GM04503 (cell line): ENCODE results near the gene NUP98.

ENCODE experiments used
- DNase-seq: peaks from one replicate; pipeline ENCODE4 v3.0.0-alpha.2; 2012; ENCODE audit warnings: low read depth

The NUP98 gene

GRCh38 chr11:3641191-3641590 is 156.2 kb downstream of the NUP98 start:
- no peak for DNase-seq

DNA sequence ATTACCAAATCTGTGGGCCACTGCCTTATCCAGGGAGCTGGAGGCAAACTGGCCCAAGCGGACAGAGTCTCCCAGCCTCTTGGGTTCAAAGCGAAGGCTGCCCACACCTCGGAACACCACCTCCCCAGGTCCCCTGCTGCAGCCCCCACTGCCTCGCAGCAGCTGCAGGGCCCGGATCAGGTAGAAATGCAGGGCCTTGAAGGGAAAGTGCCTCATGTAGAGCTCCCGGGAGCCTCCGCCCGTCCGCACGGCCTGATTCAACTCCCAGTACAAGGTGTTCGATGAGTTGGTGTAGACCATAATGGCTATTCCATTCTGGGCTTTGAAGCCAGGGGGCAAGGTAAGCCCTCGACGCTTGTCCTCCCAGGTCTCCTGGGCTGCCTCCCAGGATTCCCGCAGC is 157.5 kb downstream of the NUP98 start:
- no peak for DNase-seq

DNA sequence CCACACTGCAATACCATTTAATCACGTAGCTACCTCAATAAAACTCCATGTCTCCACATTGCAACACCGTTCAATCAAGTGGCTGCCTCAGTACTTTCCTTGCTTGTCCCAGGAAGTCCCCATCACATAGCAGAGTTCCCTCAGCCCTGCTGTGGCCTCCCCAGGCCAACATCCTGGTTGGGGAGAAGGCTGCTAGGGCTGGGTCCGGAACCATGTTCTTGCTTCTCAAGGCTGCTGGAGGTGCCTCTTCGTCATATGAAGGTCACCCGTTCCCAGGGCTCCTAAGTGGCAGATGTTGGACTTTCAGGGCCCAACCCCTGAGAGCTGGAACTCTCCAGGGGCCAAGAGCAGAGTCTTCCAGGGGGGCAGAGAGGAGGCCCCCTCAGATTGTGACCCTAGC is 158.8 kb downstream of the NUP98 start:
- DNase-seq: no peak

DNA sequence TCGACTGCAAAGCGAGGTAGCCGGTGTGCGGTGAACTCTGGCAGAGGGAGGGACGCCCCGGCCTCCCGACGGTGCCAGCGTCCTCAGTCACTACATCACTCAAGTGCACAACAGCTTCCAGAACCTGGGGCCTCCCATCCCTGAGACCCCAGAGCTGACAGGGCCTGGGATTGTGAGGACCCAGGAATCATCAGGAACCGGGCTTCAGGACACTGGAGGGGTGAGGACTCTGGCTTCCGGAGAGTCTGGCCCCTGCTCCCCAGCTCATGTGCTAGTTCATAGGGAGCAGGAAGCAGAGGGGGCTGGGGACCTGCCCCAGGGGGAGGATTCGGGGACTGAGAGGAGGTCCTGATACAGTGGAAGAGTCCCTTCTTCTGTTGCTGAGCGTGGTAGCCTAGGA is 160.2 kb downstream of the NUP98 start:
- DNase-seq: no peak

DNA sequence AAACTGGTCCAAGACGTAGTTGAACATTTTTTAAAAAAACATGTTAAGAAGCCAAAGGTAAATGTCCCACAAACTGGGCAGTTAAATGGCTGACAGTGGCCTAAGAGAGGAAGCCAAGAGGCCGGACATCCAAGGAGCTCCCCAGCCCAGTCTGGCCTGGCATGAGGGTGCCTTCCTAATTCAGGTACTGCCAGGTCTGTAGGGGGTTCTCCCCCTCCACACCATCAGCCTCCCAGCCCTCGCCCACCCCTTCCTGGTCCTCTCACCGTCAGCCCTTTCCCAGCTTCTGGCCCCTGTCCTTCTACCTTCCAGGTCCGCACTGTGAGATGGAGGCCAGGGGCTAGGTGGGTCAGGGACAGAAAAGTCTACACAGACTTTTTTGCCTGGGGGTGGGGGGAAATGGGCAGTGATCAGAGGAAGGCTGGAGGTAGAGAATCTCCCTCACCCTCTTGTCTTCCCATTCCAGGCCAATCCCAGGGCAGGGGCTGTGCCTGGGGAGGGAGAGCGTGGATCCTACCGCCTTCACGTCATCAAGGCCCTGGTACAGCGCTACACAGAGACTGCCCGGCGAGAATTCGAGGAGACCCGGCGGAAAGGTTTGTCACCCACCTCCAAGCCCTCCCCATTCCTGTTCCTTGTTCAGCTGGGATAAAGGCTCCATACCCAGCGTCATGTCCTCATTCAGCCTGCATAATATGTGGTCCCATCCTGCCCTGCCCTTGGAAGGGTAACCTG is 161.5 kb downstream of the NUP98 start:
- DNase-seq: no peak

DNA sequence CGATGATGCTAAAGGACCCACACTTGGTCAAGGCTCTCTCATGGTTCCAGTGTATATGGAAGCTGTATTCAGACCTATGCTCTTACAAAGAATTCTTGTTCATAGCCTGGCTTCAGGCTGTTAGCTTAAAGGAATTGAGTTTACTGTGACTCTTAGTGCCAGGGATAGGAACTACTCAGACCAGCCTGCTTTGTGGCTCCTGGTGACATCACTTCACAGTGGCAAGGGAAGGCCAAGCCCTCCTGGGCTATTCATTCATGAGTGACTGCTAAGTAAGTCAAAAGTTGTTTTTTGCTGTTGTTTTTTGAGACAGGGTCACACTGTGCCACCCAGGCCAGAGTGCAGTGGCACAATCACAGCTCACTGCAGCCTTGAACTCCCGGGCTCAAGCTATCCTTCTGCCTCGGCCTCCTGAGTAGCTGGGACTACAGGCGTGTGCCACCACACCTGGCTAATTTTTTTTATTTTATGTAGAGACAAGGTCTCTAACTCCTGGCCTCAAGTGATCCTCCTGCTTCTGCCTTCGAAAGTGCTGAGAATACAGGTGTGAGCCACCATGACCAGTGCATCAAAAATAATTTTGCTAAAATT is 165.2 kb downstream of the NUP98 start:
- DNase-seq: no peak

DNA sequence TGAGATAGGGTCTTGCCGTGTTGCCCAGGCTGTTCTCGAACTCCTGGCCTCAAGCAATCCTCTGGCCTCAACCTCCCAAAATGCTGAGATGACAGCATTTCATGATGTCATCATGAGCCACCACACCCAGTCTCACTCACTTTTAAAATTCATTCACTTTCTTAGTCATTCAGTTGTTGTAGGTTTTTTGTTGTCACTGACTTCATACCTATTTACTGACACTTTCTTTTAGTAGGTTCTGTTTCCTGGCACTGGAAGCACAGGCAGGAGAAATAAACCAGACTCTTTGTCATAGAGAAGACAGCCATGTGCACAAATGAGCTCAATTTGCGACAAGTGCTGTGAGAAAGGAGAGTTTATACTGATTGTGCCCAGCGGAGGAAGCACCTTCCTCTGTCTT is 166.0 kb downstream of the NUP98 start:
- DNase-seq: no peak

GRCh38 chr11:3627291-3627690 is 170.1 kb downstream of the NUP98 start:
- DNase-seq: peak; percentile 57

GRCh38 chr11:3626250-3626960 is 170.9 kb downstream of the NUP98 start:
- DNase-seq: no peak
